Measurements from ENCODE around the gene FGF19. TPM values are rescaled to one million over a fixed set of nuclear protein-coding genes. Genes with fewer than 3 reads are reported as not detected.
"Not testable (repeated sequence)": the region's sequence is repeated elsewhere in the genome, so short reads cannot be mapped to it uniquely, and the experiment has no call there.

FGF19 gene
- polyA plus RNA-seq, 3 donors: 0.34 to 1.1 (median 1.1) TPM

DNA sequence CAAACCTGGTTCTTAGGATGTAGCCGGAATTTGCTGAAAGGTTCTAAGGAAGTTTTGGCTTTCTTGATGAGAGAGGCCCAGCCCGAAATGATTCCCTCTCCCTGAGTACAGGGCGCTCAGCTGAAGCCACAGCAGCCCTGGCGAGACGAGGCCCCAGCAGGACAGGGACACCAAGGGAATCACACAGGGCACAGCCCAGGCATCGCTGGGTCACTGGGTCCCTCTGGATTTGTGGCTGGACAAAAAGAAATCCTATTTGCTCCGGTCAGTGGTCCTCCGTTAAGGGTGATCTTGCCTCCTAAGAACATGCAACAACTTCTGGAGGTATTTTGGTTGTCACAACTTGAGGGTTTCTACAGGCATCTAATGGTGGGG is 6.4 kb downstream of the FGF19 start:
- DNase-seq: no peak

GRCh38 chr11:69696749-69697468 is 6.9 kb downstream of the FGF19 start:
- DNase-seq: no peak

DNA sequence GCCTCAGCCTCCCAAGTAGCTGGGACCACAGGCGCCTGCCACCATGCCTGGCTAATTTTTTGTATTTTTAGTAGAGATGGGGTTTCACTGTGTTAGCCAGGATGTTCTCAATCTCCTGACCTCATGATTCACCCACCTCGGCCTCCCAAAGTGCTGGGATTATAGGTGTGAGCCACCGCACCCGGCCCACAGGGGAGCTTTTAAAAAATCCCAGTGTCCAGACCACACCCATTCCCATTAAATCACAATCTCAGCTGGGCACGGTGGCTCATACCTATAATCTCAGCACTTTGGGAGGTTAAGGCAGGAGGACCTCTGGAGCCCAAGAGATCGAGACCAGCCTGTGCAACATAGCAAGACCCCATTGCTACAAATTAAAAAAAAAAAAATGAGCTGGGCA is 7.8 kb downstream of the FGF19 start:
- DNase-seq: not testable (repeated sequence)

GRCh38 chr11:69695581-69695980 is 8.2 kb downstream of the FGF19 start:
- no peak for DNase-seq

- no peak for DNase-seq
These were observed 9.0 kb downstream of the FGF19 start for GRCh38 chr11:69694781-69695180.

DNA sequence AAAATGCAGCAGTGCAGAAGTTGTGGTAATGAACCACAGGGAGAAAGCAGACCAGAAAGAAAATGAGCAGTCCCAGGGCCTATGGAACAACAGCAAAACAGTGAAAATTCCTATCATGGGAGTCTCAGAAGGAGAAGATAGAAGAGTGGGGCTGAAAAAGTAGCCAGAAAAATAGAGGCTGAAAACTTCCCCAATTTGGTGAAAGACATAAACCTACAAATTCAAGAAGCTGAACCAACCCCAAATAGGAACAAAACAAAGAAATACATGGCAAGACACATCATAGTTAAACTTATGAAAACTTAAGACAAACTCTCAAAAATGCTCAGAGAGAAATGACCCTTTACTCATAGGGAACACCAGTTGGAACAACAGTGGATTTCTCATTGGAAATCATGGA is 11.4 kb downstream of the FGF19 start:
- DNase-seq: no peak

- no peak for DNase-seq
These were observed 12.4 kb downstream of the FGF19 start for GRCh38 chr11:69691463-69691862.

DNA sequence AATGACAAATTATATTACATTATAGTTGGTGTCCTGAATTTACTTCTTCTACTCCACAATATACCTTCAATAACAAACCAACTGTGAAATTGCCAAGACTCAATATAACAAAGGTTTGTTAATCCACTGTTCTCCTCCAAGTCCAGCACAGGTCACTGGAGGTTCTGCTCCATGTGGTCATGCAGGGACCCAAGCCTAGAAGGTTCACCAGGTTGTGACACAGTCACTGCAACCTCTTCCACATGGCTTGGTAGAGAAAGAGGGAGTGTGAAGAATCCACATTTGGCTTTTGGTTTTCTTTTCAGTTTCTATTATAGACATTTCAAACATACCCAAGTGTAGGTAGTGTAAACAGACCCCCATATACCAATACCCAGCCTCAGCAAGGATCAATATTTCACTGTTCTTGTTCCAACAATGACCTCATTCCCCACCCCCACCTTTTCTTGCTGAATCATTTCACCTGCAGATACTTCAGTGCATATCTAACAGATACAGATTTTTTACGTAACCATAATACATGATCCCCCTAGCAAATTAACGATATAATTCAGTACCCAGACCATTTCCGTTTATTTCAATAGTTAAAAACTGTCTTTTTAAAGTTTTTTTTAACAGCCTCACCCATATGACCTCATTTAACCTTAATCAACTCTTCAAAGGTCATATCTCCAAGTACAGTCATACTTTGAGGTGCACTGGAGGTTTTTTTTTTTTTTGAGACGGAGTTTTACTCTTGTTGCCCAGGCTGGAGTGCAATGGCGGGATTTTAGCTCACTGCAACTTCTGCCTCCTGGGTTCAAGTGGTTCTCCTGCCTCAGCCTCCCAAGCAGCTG is 14.1 kb downstream of the FGF19 start:
- no peak for DNase-seq

DNA sequence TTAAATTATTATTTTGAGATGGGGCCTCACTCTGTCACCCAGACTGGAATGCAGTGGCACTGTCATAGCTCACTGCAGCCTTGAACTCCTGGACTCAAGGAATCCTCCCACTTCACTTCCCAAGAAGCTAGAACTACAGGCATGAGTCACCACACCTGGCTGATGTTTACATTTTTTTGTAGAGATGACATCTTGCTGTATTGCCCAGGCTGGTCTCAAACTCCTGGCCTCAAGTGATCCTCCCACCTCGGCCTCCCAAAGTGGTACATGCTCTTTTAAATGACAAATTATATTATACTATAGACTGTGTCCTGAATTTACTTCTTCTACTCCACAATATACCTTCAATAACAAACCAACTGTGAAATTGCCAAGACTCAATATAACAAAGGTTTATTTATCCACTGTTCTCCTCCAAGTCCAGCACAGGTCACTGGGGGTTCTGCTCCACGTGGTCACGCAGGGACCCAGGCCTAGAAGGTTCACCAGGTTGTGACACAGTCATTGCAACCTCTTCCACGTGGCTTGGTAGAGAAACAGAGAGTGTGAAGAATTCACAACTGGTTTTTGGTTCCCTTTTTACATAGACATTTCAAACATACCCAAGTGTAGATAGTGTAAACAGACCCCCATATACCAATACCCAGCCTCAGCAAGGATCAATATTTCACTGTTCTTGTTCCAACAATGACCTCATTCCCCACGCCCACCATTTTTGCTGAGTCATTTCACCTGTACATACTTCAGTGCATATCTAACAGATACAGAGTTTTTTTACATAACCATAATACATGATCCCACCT is 15.7 kb downstream of the FGF19 start:
- DNase-seq: not testable (repeated sequence)

- DNase-seq: no peak
These were observed 17.0 kb downstream of the FGF19 start for GRCh38 chr11:69686856-69687255.

GRCh38 chr11:69686452-69686851 is 17.4 kb downstream of the FGF19 start:
- DNase-seq: no peak

DNA sequence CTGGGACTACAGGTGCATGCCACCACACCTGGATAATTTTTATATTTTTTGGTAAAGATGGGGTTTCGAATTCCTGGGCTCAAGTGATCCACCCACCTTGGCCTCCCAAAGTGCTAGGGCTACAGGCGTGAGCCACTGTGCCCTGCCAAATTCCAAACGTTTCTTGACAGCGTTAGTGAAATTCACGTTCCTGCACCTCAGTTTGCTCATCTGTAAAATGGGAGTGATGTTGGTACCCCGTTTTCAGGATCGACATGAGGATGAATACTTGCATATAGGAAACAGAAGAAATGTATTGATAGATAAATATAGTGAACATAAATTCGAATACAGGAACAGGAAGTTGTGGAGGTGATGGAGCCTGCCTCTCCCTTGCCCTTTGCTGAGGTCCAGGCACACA is 18.5 kb downstream of the FGF19 start:
- no peak for DNase-seq

DNA sequence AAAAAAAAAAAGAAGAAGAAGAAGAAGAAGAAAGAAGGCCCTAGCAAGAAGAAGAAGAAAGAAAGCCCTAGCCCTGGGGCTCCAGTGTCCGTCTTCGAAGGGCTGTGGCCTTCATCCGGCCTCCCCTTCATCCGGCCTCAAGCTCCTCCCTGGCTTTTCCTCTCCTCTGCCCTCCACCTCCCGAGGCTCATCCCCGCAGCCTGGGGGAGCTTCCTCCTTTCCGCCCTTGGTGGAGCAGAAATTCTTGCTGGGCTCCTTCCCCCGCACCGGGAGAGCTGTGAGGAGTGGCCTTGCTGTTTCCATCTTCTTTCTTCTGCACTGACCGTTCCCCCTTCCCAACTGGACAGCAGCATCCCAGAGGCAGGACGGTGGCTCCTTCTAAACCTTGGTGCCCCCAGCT is 19.2 kb downstream of the FGF19 start:
- no peak for DNase-seq

DNA sequence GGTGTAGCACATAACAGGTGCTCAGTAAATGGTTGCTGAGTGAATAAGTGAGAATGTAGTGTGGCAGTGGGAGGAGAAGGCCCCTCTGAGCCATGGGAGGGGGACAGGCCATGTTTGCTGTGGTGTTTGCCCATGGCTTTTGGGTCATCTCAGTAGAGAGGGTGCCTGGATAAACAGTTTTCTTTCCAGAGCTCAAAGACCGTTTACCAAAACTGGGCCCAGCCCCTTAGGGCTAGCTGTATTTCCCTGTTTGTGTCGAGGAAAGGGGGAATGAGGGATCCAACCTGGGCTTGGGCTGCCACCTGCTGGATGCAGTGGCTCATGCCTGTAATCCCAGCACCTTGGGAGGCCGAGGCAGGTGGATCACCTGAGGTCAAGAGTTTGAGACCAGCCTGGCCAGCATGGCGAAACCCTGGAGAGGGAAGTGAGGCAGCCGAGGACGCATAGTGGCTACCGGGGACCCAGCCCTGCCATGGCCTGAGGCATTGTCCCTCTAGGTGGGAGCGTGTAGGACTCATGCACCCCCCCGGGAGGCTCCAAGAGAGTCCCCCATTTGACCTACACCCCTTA is 20.0 kb downstream of the FGF19 start:
- no peak for DNase-seq

GRCh38 chr11:69682681-69683326 is 21.0 kb downstream of the FGF19 start:
- DNase-seq: no peak

- no peak for DNase-seq
These were observed 21.6 kb downstream of the FGF19 start for GRCh38 chr11:69682221-69682620.

- DNase-seq: no peak
These were observed 23.1 kb downstream of the FGF19 start for GRCh38 chr11:69680688-69681087.

- DNase-seq: no peak
These were observed 26.1 kb downstream of the FGF19 start for GRCh38 chr11:69677749-69678148.

DNA sequence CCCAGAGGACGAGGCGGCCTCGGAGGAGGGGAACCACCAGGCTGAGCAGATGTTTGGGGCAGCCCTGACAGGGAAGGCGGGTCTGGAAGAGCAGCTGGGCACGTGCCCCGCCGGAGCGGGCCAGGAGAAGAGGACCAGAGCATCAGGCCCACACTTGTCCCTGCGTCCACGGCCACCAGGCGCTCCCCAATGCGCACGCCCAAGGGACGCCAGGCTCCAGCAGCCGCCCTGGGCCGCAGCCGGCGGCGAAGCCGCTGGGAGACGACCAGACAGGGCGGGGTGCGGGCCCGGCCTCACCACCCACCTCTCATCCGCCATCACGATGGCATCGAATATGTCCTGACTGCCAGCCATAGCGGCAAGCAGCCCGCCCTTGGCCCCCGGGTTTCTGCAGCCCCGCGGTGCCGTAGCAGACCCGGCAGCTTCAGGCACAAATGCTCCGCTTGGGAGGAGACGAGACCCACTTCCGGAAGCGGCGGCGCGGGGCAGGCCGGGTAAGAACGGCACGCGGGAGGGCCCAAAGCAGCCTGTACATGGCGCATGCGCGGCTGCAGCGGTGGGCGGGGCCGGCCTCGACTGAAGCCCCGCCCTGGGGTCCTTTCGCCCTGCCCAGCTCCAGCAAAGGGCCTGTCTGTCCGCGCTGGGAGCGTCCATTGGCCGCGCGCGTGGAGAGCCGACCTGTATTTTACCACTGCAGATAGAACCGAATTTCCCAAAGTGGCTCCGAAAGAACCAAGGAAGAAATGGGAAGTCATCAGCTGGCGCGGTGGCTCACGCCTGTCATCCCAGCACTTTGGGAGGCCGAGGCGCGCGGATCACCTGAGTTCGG is 28.7 kb downstream of the FGF19 start, which contains the start of gene LTO1:
Gene LTO1, minus strand, starts transcription at position 468 of the 829 bp plus-strand sequence. Its CDS starts 114 bp downstream, at position 354.
- peak; percentile 94 for DNase-seq

DNA sequence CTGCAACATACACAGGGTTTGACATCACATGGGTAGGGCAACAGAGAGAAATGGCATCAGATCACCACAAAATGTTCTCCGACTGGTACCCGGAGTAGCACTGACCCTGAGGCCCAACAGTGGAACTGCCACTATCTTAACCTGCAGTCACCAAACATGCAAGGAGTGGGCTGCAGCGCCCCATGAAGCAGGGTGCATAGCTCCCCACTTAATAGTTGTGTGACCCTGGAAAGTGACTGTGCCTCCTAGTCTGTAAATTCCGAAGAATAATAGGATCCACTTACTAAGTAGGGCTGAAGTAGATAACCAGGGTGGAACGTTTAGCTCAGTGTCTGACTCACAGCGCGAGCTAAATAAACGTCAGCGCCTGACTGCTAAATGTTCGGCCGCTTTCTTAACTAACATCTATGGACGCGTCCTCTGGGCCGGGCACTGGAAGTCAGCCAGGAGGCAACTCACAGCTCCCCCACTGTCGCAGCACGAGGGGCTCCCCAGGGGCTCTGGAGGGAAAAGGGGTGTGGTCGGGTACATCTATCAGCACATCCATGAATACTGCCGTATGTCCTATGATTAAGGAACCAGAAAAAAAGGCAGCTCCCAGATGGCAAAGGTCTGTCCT is 29.4 kb downstream of the FGF19 start:
- DNase-seq: no peak
